ENCODE measurements around the gene RSL1D1. TPM values are rescaled to one million over a fixed set of nuclear protein-coding genes. Genes with fewer than 3 reads are reported as not detected.
A peak's percentile ranks its signal among the peaks of the same experiment; 100 is the strongest.
"Not testable (repeated sequence)": the region's sequence is repeated elsewhere in the genome, so short reads cannot be mapped to it uniquely, and the experiment has no call there.

RSL1D1 gene
- total RNA-seq, 1 donor: 239 TPM

DNA sequence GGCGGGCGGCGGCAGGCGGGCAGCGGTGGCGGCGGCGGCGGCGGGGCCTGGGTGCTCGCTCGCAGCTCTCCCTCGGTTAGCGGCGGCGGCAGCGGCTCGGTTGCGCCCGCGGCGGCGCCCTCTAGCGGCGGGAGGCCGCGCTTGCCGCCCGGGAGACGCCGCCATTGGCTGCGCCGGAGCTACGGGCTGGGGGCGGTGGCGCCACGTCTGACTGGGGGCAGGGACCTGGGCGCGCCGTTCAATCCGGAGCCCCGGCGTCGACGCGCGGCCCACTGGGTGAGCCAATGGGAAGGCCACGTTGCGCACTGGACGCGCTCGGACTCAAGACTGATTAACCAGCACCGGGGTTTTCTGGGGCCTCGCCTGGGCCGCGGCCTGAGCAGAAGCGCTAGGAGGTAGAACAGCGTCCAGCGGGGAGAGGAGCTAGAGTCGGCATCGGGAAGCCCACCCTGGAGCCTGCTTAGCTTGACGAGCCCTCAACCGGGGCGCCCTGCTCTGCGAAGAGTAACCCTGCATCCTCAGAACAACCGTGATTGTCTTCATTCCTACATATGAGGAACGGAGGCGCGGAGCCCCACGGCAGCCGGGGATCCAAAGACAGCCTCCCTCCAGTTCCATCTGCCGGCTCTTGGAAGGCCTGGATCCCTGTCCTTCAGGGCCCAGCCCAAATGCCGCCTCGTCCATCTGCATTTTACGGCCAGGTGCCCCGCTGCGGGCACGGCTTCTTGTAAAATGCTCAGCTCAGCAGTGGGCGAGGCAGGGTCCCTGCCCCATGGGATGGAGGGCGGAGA, 54.0 kb downstream of the RSL1D1 start, which contains the start of gene ZC3H7A:
Gene ZC3H7A (minus strand): TSS at position 93 of the 791 bp plus-strand sequence. CDS start 14,904 bp downstream, outside the sequence.
- H3K27me3 ChIP-seq (ENCODE audit: insufficient read depth, low read length): no peaks in the 10 kb centered on the region
- H3K4me3 ChIP-seq (ENCODE audit: low read length): peak within 1 kb of the TSS; percentile 93
- no peaks in the 10 kb centered on the region for H3K9me3 ChIP-seq (ENCODE audit: low read depth, low read length)
- H3K4me1 ChIP-seq (ENCODE audit: insufficient read depth, low read length): peaks cover 80% of the 10 kb centered on the region

DNA sequence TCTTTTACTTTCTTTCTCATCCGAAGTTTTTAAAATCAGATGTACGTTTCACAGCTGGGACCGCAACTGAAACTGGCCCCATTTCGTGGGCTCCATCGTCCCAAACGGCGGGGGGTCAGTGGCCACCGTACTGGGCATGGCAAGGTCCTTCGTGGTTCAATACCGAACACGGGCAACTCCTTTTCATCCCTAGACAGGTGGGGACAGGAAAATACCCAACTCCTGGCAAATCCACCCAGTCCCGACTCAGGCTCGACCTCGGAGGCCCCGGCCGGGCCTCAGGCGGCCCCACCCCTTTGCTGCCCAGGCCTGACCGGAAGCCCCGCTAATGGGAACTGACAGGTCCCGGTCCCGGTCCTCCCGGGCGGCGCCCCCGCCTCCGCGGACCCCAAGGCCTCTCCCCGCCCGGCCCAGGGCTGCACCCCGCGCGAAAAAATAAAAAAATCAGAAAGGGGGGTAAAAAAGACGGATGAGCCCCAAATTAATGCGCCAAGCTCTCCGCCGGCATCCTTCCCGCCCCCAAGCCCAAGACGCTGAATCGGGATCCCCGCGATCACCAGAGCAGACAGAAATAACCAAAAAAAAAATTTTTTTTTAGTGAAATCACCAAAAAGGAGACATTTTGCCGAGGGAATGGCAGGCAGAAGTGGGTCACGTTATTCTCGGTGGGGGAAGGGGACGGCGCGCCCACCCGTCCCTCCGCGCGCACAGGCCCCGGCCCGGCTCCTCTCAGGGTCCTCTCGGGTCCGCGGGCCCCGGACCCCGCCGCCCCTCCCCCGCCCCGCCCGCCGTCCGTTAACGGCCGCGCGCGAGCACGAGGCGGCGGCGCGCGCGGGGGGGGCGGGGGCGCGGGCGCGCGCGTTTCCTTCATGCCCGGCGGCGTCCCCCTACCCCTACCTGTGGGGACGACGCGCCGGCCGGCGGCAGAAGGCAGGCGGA, 54.8 kb downstream of the RSL1D1 start:
- H3K9me3 ChIP-seq (ENCODE audit: low read depth, low read length): no peaks in the 10 kb centered on the region
- H3K27me3 ChIP-seq (ENCODE audit: insufficient read depth, low read length): no peaks in the 10 kb centered on the region
- H3K4me1 ChIP-seq (ENCODE audit: insufficient read depth, low read length): peaks cover 83% of the 10 kb centered on the region
- peak overlapping the region; percentile 93 for H3K4me3 ChIP-seq (ENCODE audit: low read length)

DNA sequence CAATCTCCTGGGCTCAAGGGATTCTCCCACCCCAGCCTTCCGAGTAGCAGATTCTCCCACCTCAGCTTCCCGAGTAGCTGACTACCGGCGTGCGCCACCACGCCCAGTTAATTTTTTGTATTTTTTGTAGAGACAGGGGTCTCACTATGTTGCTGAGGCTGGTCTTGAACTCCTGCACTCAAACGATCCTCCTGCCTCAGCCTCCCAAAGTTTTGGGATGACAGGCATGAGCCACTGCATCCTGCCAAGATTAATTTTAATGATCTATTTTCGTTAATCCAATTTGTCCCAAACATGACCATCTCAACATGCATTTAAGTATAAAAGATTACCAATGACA, 55.5 kb downstream of the RSL1D1 start:
- Histone ChIP-seq H3K4me3 (ENCODE audit: low read length) (peak overlapping the region; percentile 93), H3K27me3 (ENCODE audit: insufficient read depth, low read length) (no peaks in the 10 kb centered on the region), H3K9me3 (ENCODE audit: low read depth, low read length) (no peaks in the 10 kb centered on the region), H3K4me1 (ENCODE audit: insufficient read depth, low read length) (peaks cover 80% of the 10 kb centered on the region)

DNA sequence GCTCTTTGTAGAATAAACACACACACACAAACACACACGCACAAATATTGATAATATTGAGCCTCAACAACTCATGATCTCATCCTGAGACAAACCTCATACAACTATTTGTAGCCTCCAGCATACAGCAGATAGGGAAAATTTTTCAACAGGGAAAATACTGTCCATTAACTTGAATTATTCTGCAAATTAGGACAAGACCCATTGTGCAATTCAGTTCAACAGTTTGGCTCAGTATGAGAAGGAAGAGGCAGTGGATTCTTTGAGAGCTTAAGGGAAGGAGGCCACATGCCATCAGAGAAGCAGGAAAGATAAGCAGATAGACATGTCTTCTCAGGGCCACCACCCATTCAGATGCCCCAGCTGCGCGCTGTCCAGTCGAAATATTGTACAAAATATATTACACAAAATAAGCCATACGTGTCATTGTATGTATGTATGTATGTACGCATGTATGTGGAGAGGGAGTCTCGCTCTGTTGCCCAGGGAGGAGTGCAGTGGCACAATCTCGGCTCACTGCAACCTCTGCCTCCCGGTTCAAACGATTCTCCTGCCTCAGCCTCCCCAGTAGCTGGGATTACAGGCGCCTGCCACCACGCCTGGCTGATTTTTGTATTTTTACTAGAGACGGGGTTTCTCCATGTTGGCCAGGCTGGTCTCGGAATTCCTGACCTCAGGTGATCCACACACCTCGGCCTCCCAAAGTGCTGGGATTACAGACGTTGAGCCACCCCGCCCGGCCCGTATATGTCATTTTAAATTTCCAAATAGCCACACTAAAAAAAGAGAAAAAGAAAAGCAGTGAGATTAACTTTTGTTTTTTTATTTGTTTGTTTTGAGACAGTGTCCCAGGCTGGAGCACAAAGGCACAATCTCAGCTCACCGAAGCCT, 56.1 kb downstream of the RSL1D1 start:
- Histone ChIP-seq H3K4me3 (ENCODE audit: low read length) (no peak overlapping the region), H3K4me1 (ENCODE audit: insufficient read depth, low read length) (peaks cover 74% of the 10 kb centered on the region), H3K27me3 (ENCODE audit: insufficient read depth, low read length) (no peaks in the 10 kb centered on the region), H3K9me3 (ENCODE audit: low read depth, low read length) (no peaks in the 10 kb centered on the region)

DNA sequence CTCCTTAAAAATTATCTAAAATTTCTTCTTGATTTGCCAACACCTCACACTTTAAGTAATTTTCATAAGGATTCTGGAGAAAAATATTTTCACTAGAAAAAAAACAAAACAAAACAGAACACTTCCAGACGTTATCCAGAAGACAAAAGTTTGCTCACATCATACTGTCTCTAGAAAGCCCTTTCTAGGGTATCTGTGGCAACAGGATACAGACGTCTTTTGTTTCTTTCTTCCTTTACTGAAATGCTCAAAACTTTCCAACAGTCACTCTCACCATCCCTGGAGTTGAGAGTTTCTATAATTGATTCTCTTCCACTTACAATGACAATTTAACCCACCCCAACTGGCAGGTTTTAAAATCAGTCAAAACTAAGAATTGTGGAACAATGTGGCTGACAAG, 56.9 kb downstream of the RSL1D1 start:
- Histone ChIP-seq H3K27me3 (ENCODE audit: insufficient read depth, low read length) (no peaks in the 10 kb centered on the region), H3K4me3 (ENCODE audit: low read length) (no peak overlapping the region), H3K4me1 (ENCODE audit: insufficient read depth, low read length) (peaks cover 66% of the 10 kb centered on the region), H3K9me3 (ENCODE audit: low read depth, low read length) (no peaks in the 10 kb centered on the region)

DNA sequence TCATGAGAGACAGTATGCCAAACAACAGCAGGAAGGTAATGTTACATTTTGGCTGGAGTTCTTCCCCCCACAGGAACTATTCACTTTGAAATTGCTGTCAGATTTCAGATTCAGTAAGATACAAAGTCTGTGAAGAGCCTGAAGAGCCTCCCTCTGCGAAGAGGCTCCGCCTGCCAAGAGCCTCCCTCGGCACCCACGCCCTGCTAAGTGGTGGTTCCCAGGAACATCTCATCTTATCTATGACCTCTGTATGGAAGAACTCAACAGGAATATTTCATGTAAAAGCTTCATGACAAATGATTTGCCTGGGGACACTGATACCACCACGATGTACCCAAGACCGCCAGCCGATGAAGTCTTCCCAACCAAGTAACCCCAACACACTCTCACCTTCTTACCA, 57.5 kb downstream of the RSL1D1 start:
- Histone ChIP-seq H3K4me1 (ENCODE audit: insufficient read depth, low read length) (peaks cover 60% of the 10 kb centered on the region), H3K4me3 (ENCODE audit: low read length) (no peak overlapping the region), H3K9me3 (ENCODE audit: low read depth, low read length) (no peaks in the 10 kb centered on the region), H3K27me3 (ENCODE audit: insufficient read depth, low read length) (no peaks in the 10 kb centered on the region)

DNA sequence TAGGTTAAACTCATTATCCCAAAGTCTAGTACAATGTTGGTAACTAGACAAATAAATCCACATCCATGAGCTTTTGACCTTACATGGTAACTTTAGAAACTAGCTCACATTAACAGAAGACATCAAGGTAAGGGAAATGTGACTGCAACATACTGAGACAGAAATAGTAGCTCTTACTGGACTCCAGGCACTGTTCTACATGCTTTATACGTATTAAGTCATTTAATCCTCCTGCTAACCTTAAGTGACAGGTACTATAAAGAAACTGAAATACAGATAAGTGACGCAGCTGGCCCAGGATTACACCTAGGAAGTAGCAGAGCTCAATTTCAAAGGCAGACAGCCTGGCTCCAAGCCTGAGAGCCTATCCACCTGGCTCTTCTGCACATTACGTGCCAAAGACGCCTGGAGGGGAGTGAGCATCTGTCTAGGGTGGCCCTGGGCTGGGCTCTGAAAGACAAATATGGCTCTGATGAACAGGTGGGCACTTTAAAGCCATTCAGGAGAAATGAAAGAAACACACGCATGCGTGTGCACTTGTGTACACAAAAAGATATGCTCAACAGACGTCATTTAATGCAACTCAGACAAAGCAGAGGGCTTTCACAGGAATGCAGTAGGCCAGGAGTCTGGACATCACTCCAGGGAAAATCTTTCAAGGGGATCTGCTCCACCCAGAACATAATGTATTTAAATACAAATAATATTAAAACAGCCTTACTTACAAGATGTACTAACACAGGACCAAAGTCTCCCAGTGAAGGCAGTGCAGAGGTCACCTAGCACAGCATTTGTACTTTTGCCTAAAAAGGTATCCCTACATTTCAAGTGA, 58.7 kb downstream of the RSL1D1 start:
- Histone ChIP-seq H3K27me3 (ENCODE audit: insufficient read depth, low read length) (no peaks in the 10 kb centered on the region), H3K4me1 (ENCODE audit: insufficient read depth, low read length) (peaks cover 52% of the 10 kb centered on the region), H3K9me3 (ENCODE audit: low read depth, low read length) (no peaks in the 10 kb centered on the region), H3K4me3 (ENCODE audit: low read length) (no peak overlapping the region)

DNA sequence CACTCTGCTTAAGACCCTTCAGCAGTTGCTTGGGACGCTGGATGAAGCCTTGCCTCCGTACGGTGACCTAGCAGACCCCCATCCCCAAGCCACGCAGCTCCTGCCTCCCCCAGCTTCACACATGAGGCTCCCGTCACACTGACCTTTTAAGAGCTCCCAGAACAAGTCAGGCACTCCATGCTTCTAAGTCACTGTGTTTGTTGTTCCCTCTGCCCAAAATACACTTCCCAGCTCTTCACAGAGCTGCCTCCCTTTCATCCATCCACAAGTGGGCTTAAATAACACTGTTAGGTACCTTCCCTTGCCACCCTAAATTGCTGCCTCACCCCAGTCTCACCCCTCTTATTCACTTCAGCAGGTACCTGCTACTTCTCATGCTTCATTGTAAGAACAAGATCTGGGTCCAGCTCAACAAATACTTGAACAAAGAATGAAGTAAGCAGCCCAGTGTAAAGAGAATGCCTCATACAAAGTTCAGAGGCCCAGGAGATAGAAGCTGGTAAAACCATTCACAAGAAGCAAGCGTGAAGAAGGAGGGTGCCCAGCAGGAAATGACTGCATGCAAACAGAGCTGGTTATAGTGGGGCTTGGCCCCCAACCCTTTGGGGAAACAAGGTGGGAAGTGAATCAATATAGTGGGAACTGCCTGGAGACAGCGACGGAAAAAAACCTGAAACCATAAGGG, 60.1 kb downstream of the RSL1D1 start:
- H3K4me1 ChIP-seq (ENCODE audit: insufficient read depth, low read length): peaks cover 50% of the 10 kb centered on the region
- no peaks in the 10 kb centered on the region for H3K9me3 ChIP-seq (ENCODE audit: low read depth, low read length)
- no peaks in the 10 kb centered on the region for H3K27me3 ChIP-seq (ENCODE audit: insufficient read depth, low read length)
- H3K4me3 ChIP-seq (ENCODE audit: low read length): no peak overlapping the region

DNA sequence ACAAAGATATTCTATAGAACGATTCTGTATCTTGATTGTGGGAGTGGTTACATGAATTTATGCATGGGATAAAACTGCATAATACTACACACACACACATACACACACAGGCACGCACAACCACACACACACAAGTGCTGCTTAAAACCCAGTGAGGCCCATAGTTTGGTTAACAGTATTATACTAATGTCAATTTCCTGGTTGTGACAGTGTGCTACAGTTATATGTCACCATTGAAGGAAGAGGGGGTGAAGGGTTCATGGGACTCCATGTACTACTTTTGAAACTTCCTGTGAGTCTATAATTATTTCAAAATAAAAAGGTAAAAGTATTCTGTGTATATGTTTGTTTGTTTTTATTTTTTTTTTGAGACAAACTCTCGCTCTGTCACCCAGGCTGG, 62.4 kb downstream of the RSL1D1 start:
- Histone ChIP-seq H3K4me1 (ENCODE audit: insufficient read depth, low read length) (peaks cover 41% of the 10 kb centered on the region), H3K4me3 (ENCODE audit: low read length) (no peak overlapping the region), H3K9me3 (ENCODE audit: low read depth, low read length) (no peaks in the 10 kb centered on the region), H3K27me3 (ENCODE audit: insufficient read depth, low read length) (no peaks in the 10 kb centered on the region)

DNA sequence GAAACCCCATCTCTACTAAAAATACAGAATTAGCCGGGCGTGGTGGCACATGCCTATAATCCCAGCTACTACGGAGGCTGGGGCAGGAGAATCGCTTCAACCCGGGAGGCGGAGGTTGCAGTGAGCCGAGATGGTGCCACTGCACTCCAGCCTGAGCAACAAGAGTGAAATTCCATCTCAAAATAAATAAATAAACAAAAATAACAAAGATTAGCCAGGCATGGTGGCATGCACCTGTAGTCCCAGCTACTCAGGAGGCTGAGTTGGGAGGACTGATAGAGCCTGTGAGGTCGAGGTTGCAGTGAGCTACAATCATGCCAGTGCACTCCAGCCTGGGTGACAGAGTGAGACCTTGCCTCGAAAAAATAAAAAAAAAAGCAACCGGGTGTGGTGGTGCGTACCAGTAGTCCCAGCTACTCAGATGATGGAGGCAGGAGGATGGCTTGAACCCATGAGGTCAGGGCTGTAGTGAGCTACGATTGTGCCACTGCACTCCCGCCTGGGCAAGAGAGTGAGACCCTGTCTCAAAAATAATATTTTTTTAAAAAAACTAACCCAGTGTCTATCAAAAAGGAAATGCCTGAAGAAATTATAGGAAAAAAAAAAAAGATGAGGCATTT, 66.3 kb downstream of the RSL1D1 start:
- peaks cover 37% of the 10 kb centered on the region for H3K4me1 ChIP-seq (ENCODE audit: insufficient read depth, low read length)
- not testable (repeated sequence) for H3K9me3 ChIP-seq (ENCODE audit: low read depth, low read length); H3K27me3 ChIP-seq (ENCODE audit: insufficient read depth, low read length); H3K4me3 ChIP-seq (ENCODE audit: low read length)

DNA sequence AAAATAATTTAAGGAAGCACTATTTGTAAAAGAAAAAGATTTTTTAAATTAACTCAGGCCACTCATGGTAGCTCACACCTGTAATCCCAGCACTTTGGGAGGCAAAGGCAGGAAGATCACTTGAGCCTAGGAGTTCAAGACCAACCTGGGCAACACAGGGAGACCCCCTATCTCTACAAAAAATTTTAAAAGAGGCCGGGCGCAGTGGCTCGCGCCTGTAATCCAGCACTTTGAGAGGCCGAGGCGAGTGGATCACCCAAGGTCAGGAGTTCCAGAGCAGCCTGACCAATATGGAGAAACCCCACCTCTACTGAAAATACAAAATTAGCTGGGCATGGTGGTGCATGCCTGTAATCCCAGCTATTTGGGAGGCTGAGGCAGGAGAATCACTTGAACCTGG, 67.0 kb downstream of the RSL1D1 start:
- H3K9me3 ChIP-seq (ENCODE audit: low read depth, low read length); H3K4me3 ChIP-seq (ENCODE audit: low read length); H3K27me3 ChIP-seq (ENCODE audit: insufficient read depth, low read length): not testable (repeated sequence)
- H3K4me1 ChIP-seq (ENCODE audit: insufficient read depth, low read length): peaks cover 37% of the 10 kb centered on the region

DNA sequence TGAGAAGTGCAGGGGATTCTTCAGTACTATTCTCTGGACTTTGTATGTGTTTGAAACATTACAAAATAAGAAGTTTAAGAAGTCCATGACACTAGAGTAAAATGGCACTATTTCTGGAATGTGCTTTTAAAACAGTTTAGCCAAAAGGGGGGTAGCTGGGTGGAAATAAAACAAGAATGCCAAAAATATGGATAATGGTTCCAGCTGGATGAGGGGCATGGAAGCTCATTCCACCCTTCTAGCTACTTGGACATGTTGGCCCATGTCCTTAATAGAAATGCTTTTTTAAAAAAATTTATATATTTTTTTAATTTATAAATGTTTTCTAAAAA, 67.3 kb downstream of the RSL1D1 start:
- H3K4me3 ChIP-seq (ENCODE audit: low read length): no peak overlapping the region
- H3K4me1 ChIP-seq (ENCODE audit: insufficient read depth, low read length): peaks cover 37% of the 10 kb centered on the region
- no peaks in the 10 kb centered on the region for H3K9me3 ChIP-seq (ENCODE audit: low read depth, low read length)
- H3K27me3 ChIP-seq (ENCODE audit: insufficient read depth, low read length): no peaks in the 10 kb centered on the region
